HCT116 (cell line): ENCODE data around the gene EYA4. TPM values are rescaled to one million over a fixed set of nuclear protein-coding genes. Genes with fewer than 3 reads are reported as not detected.
A peak's percentile ranks its signal among the peaks of the same experiment; 100 is the strongest.

Experiments used
- ATAC-seq: fragments of 200-7000 bp; cut with Tn5 transposase; 2 replicates; pipeline ENCODE4 v1.9.1; 2020; ENCODE audit warnings: mild to moderate bottlenecking, moderate library complexity
- BruUV-seq: library from RNA; stranded (reverse); fragments of 400-500 nt; replicated peaks from 2 replicates; lab custom pipeline; 2021; lab: Mats Ljungman, UMichigan
- CTCF ChIA-PET: fragments of 300-600 bp; sonication (Branson Sonifier 250); formaldehyde crosslinking; loops from one replicate; lab custom pipeline; 2021; ENCODE audit warnings: antibody characterized with exemption; lab: Charles Lee
- POLR2A ChIA-PET: fragments of 300-600, 350-600 bp; sonication (Branson Sonifier 250); formaldehyde crosslinking; loops from one replicate; lab custom pipeline; 2021; ENCODE audit warnings: antibody characterized with exemption; lab: Charles Lee
- RAD21 ChIA-PET, 2 experiments: fragments of 300-600 bp; sonication (Branson Sonifier 250); formaldehyde crosslinking; loops; one replicate each; lab custom pipeline; 2023; ENCODE audit warnings: low total read pairs in 2 of 2; ENCODE audit not compliant: uncharacterized antibody in 2 of 2, unreplicated experiment in 2 of 2, low non-redundant PET in 1 of 2; lab: Charles Lee
- DNase-seq: peaks from one replicate; pipeline ENCODE4 v3.0.0-alpha.2; 2010; ENCODE audit warnings: low read depth, low spot score
- H2AFZ ChIP-seq: fragments of 200-600 bp; shearing (Covaris generic), sonication (generic); 2 replicates; pipeline ENCODE4 v1.6.1; 2017; ENCODE audit warnings: low read depth, mixed run types, mixed read lengths, antibody characterized with exemption, low read length; ENCODE audit not compliant: poor library complexity, severe bottlenecking
- H3K27ac ChIP-seq: 2 replicates; pipeline ENCODE4 v1.5.1; 2012; ENCODE audit warnings: low read depth, low read length
- H3K27me3 ChIP-seq: fragments of 200-600 bp; sonication (generic); 2 replicates; pipeline ENCODE4 v1.6.1; 2016; ENCODE audit warnings: mixed run types, low read length, mixed read lengths; ENCODE audit not compliant: insufficient read depth
- H3K36me3 ChIP-seq, 2 experiments: fragments of 200-500 bp in 1 of 2; fragments of 200-600 bp in 1 of 2; sonication (Bioruptor generic) in 1 of 2; sonication (generic) in 1 of 2; 2 replicates each; pipeline versions ENCODE4 v1.5.1 to v1.6.1; 2014 to 2016; ENCODE audit warnings: low read length in 2 of 2, inconsistent platforms in 1 of 2, mixed read lengths in 1 of 2, mixed run types in 1 of 2; ENCODE audit not compliant: insufficient read depth in 2 of 2, control insufficient read depth in 1 of 2
- H3K4me1 ChIP-seq, 2 experiments: fragments of 200-600 bp in 1 of 2; sonication (generic) in 1 of 2; 2 replicates each; pipeline versions ENCODE4 v1.5.1 to v1.6.1; 2012 to 2017; ENCODE audit warnings: low read length in 2 of 2, inconsistent platforms in 1 of 2, mild to moderate bottlenecking in 1 of 2, mixed read lengths in 1 of 2, mixed run types in 1 of 2, moderate library complexity in 1 of 2; ENCODE audit not compliant: insufficient read depth in 2 of 2, control insufficient read depth in 1 of 2
- H3K4me2 ChIP-seq: fragments of 200-600 bp; sonication (generic); 2 replicates; pipeline ENCODE4 v1.6.1; 2017; ENCODE audit warnings: mixed run types, low read length, mixed read lengths
- H3K4me3 ChIP-seq, 2 experiments: fragments of 200-600 bp in 1 of 2; sonication (generic) in 1 of 2; replicated peaks in 1 of 2; 2 replicates each; pipeline ENCODE4 v1.5.1; 2011 to 2016; ENCODE audit warnings: low read length in 2 of 2, control low read depth in 1 of 2, low read depth in 1 of 2, mild to moderate bottlenecking in 1 of 2, mixed read lengths in 1 of 2, mixed run types in 1 of 2
- H3K79me2 ChIP-seq: fragments of 200-600 bp; sonication (generic); 2 replicates; pipeline ENCODE4 v1.6.1; 2017; ENCODE audit warnings: mild to moderate bottlenecking, mixed run types, low read length, moderate library complexity, mixed read lengths; ENCODE audit not compliant: insufficient read depth
- H3K9ac ChIP-seq: fragments of 200-600 bp; sonication (generic); 2 replicates; pipeline ENCODE4 v1.6.1; 2016; ENCODE audit warnings: low read length, mixed read lengths
- H3K9me2 ChIP-seq: fragments of 200-600 bp; sonication (generic), shearing (Covaris generic); 2 replicates; pipeline ENCODE4 v1.6.1; 2017; ENCODE audit warnings: mixed run types, mild to moderate bottlenecking, moderate library complexity; ENCODE audit not compliant: insufficient read depth
- H3K9me3 ChIP-seq, 2 experiments: fragments of 200-500 bp in 1 of 2; fragments of 200-600 bp in 1 of 2; sonication (Bioruptor generic) in 1 of 2; sonication (generic) in 1 of 2; 2 replicates each; pipeline ENCODE4 v1.6.1; 2014 to 2017; ENCODE audit warnings: low read length in 2 of 2, mixed read lengths in 2 of 2, inconsistent platforms in 1 of 2, low read depth in 1 of 2, mild to moderate bottlenecking in 1 of 2, mixed run types in 1 of 2, moderate library complexity in 1 of 2; ENCODE audit not compliant: control insufficient read depth in 1 of 2, insufficient read depth in 1 of 2
- H4K20me1 ChIP-seq: fragments of 200-600 bp; sonication (generic), shearing (Covaris generic); 2 replicates; pipeline ENCODE4 v1.6.1; 2017; ENCODE audit warnings: mixed run types, mild to moderate bottlenecking, moderate library complexity; ENCODE audit not compliant: insufficient read depth
- JUND ChIP-seq: IDR thresholded peaks from 2 replicates; pipeline ENCODE4 v1.6.1; 2012
- MAX ChIP-seq: IDR thresholded peaks from 2 replicates; pipeline ENCODE4 v1.6.1; 2012
- RAD21 ChIP-seq: IDR thresholded peaks from 2 replicates; pipeline ENCODE4 v1.6.1; 2012; ENCODE audit warnings: low read depth, mild to moderate bottlenecking
- SIN3A ChIP-seq: IDR thresholded peaks from 2 replicates; pipeline ENCODE4 v1.6.1; 2012; ENCODE audit warnings: low read depth
- ZFX ChIP-seq: fragments of 450-650 bp; IDR thresholded peaks from 2 replicates; pipeline ENCODE4 v1.6.1; 2017
- intact Hi-C: fragments of 100-400 bp; cut with micrococcal nuclease; formaldehyde crosslinking; loops from 2 replicates; pipeline ENCODE4 v1.10.0; 2022
- total RNA-seq: library from RNA; stranded (reverse); gene quantifications from one replicate; pipeline ENCODE4 v1.2.1, GENCODE V29; 2021; ENCODE audit not compliant: unreplicated experiment
- TF ChIP-seq, protein P1 (sequence below): IDR thresholded peaks from 2 replicates; pipeline ENCODE4 v1.6.1; 2012; ENCODE audit warnings: low read depth
- TF ChIP-seq, protein P2 (sequence below): IDR thresholded peaks from 2 replicates; pipeline ENCODE4 v1.6.1; 2012

EYA4 gene
- total RNA-seq, 1 experiment from 2014 or later, result not detected

DNA sequence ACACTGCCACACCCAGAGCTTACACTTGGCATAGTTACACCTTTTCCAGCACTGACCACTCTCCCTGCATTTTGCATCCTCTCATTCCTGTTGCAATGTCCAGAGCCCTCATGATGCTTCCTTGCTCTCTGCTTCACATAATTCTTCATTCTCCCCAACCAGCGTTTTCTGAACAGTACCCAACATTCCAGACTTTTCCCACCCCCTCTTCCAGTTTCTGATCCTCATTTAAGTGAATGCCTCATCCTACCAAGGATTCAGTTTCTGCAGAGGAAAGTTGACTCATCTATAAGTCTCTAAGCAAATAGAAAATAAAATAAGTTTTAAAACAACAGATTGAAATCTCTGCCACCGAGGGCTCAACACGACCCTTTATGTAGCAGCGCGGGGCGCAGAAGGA is 326.5 kb downstream of the EYA4 start:
- H3K9me2 ChIP-seq, result no peaks in the 10 kb centered on the region
- no peaks in the 10 kb centered on the region for H3K79me2 ChIP-seq
- intact Hi-C loops, result loop anchor here (2.0 kb wide), 1 partner anchor 269 kb away; no protein-coding TSS in a partner anchor
- no peak overlapping the region for H2AFZ ChIP-seq
- POLR2A ChIA-PET, result no interaction called here
- H3K4me3 ChIP-seq, result no peak overlapping the region
- H3K4me2 ChIP-seq, result no peak overlapping the region
- ATAC-seq, result no peak
- TF ChIP-seq, protein P1, sequence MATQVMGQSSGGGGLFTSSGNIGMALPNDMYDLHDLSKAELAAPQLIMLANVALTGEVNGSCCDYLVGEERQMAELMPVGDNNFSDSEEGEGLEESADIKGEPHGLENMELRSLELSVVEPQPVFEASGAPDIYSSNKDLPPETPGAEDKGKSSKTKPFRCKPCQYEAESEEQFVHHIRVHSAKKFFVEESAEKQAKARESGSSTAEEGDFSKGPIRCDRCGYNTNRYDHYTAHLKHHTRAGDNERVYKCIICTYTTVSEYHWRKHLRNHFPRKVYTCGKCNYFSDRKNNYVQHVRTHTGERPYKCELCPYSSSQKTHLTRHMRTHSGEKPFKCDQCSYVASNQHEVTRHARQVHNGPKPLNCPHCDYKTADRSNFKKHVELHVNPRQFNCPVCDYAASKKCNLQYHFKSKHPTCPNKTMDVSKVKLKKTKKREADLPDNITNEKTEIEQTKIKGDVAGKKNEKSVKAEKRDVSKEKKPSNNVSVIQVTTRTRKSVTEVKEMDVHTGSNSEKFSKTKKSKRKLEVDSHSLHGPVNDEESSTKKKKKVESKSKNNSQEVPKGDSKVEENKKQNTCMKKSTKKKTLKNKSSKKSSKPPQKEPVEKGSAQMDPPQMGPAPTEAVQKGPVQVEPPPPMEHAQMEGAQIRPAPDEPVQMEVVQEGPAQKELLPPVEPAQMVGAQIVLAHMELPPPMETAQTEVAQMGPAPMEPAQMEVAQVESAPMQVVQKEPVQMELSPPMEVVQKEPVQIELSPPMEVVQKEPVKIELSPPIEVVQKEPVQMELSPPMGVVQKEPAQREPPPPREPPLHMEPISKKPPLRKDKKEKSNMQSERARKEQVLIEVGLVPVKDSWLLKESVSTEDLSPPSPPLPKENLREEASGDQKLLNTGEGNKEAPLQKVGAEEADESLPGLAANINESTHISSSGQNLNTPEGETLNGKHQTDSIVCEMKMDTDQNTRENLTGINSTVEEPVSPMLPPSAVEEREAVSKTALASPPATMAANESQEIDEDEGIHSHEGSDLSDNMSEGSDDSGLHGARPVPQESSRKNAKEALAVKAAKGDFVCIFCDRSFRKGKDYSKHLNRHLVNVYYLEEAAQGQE, result no peak
- no peak for TF ChIP-seq SIN3A
- no peak for TF ChIP-seq ZFX
- TF ChIP-seq, protein P2, sequence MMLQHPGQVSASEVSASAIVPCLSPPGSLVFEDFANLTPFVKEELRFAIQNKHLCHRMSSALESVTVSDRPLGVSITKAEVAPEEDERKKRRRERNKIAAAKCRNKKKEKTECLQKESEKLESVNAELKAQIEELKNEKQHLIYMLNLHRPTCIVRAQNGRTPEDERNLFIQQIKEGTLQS, result no peak
- TF ChIP-seq RAD21, result no peak
- no peak for TF ChIP-seq JUND
- TF ChIP-seq MAX, result no peak
- H3K9me3 ChIP-seq, result no peaks in the 10 kb centered on the region
- H3K36me3 ChIP-seq, result no peaks in the 10 kb centered on the region
- no peak overlapping the region for H3K9ac ChIP-seq
- RAD21 ChIA-PET, result no interaction called here
- no peak for DNase-seq
- CTCF ChIA-PET, result interaction anchor here (2.8 to 6.3 kb wide), 2 partner anchors 349 to 354 kb away, joined by 47 to 193 read pairs; no protein-coding TSS in a partner anchor
- no peaks in the 10 kb centered on the region for H4K20me1 ChIP-seq
- peaks cover 4 to 14% of the 10 kb centered on the region in 2 experiments for H3K4me1 ChIP-seq
- no peaks in the 10 kb centered on the region for H3K27me3 ChIP-seq
- no TSS peak for BruUV-seq
- peak overlapping the region; percentile 1; the same call in 1 of the 2 replicates for H3K27ac ChIP-seq
